Limb (tissue), 2 donors: ENCODE data around the gene SLC16A6.
"Not testable (repeated sequence)": the region's sequence is repeated elsewhere in the genome, so short reads cannot be mapped to it uniquely, and the experiment has no call there.

ENCODE experiments used
- DNase-seq, 2 donors: peaks; one replicate each; pipeline ENCODE4 v3.0.0-alpha.2; 2016; ENCODE audit errors: extremely low spot score in 2 of 2

Gene SLC16A6

GRCh38 chr17:68248199-68248825, 42.6 kb downstream of the SLC16A6 start:
- DNase-seq = no peak

GRCh38 chr17:68247445-68248198, 43.3 kb downstream of the SLC16A6 start, which contains the start of gene AMZ2:
Gene AMZ2, plus strand, starts transcription at chr17:68248043. Its CDS starts 2,145 bp downstream, at chr17:68250188.
- peak; percentile 94 to 99 for DNase-seq

GRCh38 chr17:68246271-68247028, 44.5 kb downstream of the SLC16A6 start:
- no peak for DNase-seq

- DNase-seq = no peak
Observed at GRCh38 chr17:68239632-68240366, 51.1 kb downstream of the SLC16A6 start.

- DNase-seq = no peak
Observed at GRCh38 chr17:68238871-68239253, 52.1 kb downstream of the SLC16A6 start.

- DNase-seq = no peak
Observed at GRCh38 chr17:68238164-68238870, 52.6 kb downstream of the SLC16A6 start.

GRCh38 chr17:68237369-68238163, 53.4 kb downstream of the SLC16A6 start:
- DNase-seq = not testable (repeated sequence)

GRCh38 chr17:68235336-68235791, 55.6 kb downstream of the SLC16A6 start:
- DNase-seq = not testable (repeated sequence)

GRCh38 chr17:68234726-68235335, 56.1 kb downstream of the SLC16A6 start:
- DNase-seq = not testable (repeated sequence)

GRCh38 chr17:68232741-68233140, 58.2 kb downstream of the SLC16A6 start:
- not testable (repeated sequence) for DNase-seq

- no peak for DNase-seq
Observed at GRCh38 chr17:68231541-68231940, 59.4 kb downstream of the SLC16A6 start.

GRCh38 chr17:68231131-68231530, 59.8 kb downstream of the SLC16A6 start:
- DNase-seq = not testable (repeated sequence)

- no peak for DNase-seq
Observed at GRCh38 chr17:68229619-68230018, 61.3 kb downstream of the SLC16A6 start.

GRCh38 chr17:68228817-68229570, 61.9 kb downstream of the SLC16A6 start:
- no peak for DNase-seq

- DNase-seq = not testable (repeated sequence)
Observed at GRCh38 chr17:68228039-68228680, 62.8 kb downstream of the SLC16A6 start.

- DNase-seq = not testable (repeated sequence)
Observed at GRCh38 chr17:68225055-68225454, 65.9 kb downstream of the SLC16A6 start.

GRCh38 chr17:68222606-68223005, 68.3 kb downstream of the SLC16A6 start:
- no peak for DNase-seq

- DNase-seq = no peak
Observed at GRCh38 chr17:68221786-68222185, 69.1 kb downstream of the SLC16A6 start.
